Measurements from ENCODE around the gene AIMP2. TPM values are rescaled to one million over a fixed set of nuclear protein-coding genes. Genes with fewer than 3 reads are reported as not detected.
A peak's percentile ranks its signal among the peaks of the same experiment; 100 is the strongest.

The AIMP2 gene
- total and polyA plus RNA-seq, 2 of the 8 experiments (the other 6 are each of a cell fraction or from before 2014, with no cell fraction given) = 85.6 to 99.0 TPM

GRCh38 chr7:6011541-6011940, 2.5 kb downstream of the AIMP2 start:
- Histone ChIP-seq H2BK15ac (ENCODE audit: low read length) (no peak overlapping the region), H3K27me3 (replicated peaks in 1 of 4; ENCODE audit: control insufficient read depth in 3 of 4, extremely low read depth in 1 of 4, insufficient read depth in 3 of 4, low read length in 3 of 4) (no peaks in the 10 kb centered on the region), H3K4me1 (replicated peaks in 1 of 4; ENCODE audit: control insufficient read depth in 3 of 4, insufficient read depth in 4 of 4, low read length in 3 of 4) (peaks cover 0 to 3% (median 0%) of the 10 kb centered on the region in 4 experiments; a peak in 1 of 7 replicates), H3K23ac (ENCODE audit: insufficient read length) (no peak overlapping the region), H2AK5ac (ENCODE audit: low read depth, low read length) (no peak overlapping the region), H3K27ac (ENCODE audit: low read depth, low read length) (no peak overlapping the region), H2BK5ac (ENCODE audit: low read depth, low read length) (no peak overlapping the region), H3K36me3 (ENCODE audit: control insufficient read depth in 2 of 4, insufficient read depth in 4 of 4, low read length in 3 of 4) (peaks cover 15 to 46% (median 23%) of the 10 kb centered on the region in 4 experiments), H4K8ac (ENCODE audit: extremely low read depth, insufficient read depth, low read length) (no peak overlapping the region), H4K91ac (replicated peaks; ENCODE audit: insufficient read length, low read length) (no peak overlapping the region), H4K20me1 (replicated peaks in 1 of 2; ENCODE audit: control insufficient read depth in 1 of 2, insufficient read depth in 2 of 2, low read length in 2 of 2) (peaks cover 2 to 9% of the 10 kb centered on the region in 2 experiments), H3K23me2 (ENCODE audit: low read depth, low read length) (no peaks in the 10 kb centered on the region), H3K4me3 (ENCODE audit: extremely low read depth in 1 of 4, insufficient read depth in 2 of 4, low read depth in 3 of 4, low read length in 4 of 4) (no peak overlapping the region), H3K14ac (ENCODE audit: insufficient read length) (no peak overlapping the region), H2BK12ac (ENCODE audit: low read depth, low read length) (no peak overlapping the region), H2BK20ac (ENCODE audit: low read length) (no peak overlapping the region), H2BK120ac (replicated peaks; ENCODE audit: low read depth, low read length) (no peak overlapping the region), H3K79me2 (ENCODE audit: control insufficient read depth in 1 of 2, insufficient read depth in 2 of 2, low read length in 2 of 2) (peaks cover 2 to 56% of the 10 kb centered on the region in 2 experiments; a peak in 3 of 4 replicates), H3K4me2 (ENCODE audit: insufficient read depth in 1 of 2, low read depth in 2 of 2, low read length in 2 of 2) (peak overlapping the region in 1 of 2 experiments; percentile 75; a peak in 1 of 4 replicates), H3K79me1 (ENCODE audit: low read depth, low read length) (peaks cover 4% of the 10 kb centered on the region), H3K56ac (replicated peaks; ENCODE audit: insufficient read length, low read depth, low read length) (no peak overlapping the region), H3K9me3 (ENCODE audit: insufficient read depth in 2 of 2, low read depth in 1 of 2, low read length in 1 of 2) (no peaks in the 10 kb centered on the region), H3K4ac (replicated peaks; ENCODE audit: insufficient read length, low read depth, low read length) (no peak overlapping the region), H3K18ac (ENCODE audit: extremely low read depth, low read length) (no peak overlapping the region), H2AFZ (ENCODE audit: low read length) (no peak overlapping the region), H3K9ac (replicated peaks in 1 of 4; ENCODE audit: extremely low read depth in 1 of 4, low read depth in 3 of 4, low read length in 3 of 4) (peak overlapping the region in 1 of 4 experiments; percentile 4; a peak in 1 of 7 replicates), H4K5ac (ENCODE audit: insufficient read length, low read depth, low read length) (no peak overlapping the region)
- 86% methylated on average over 2 of the region's 2 CpGs; no CpG with 5 or more reads in 1 of the 2 experiments for WGBS, 2 experiments (ENCODE audit: extremely low coverage in 1 of 2, insufficient coverage in 1 of 2, insufficient read length in 1 of 2, insufficient replicate concordance in 2 of 2, low coverage in 1 of 2, low lambda C conversion rate in 2 of 2, missing lambda C conversion rate in 1 of 2)
- ChIA-PET POLR2A (ENCODE audit: partially characterized antibody) (interaction anchor here (8.0 kb wide), 1 partner anchor 13 kb away, joined by 66 read pairs; no protein-coding TSS in a partner anchor), CTCF (ENCODE audit: partially characterized antibody) (interaction anchor here (0.6 kb wide), 1 partner anchor 447 kb away, joined by 3 read pairs; no protein-coding TSS in a partner anchor)
- FAIRE-seq (no peak), DNase-seq (ENCODE audit: low read depth in 1 of 2, low spot score in 2 of 2) (no peak)
- no peak for TF ChIP-seq SUZ12 (IDR thresholded peaks at IDR 0.05; ENCODE audit: low read length)
- no peak for TF ChIP-seq KDM1A (IDR thresholded peaks at IDR 0.05; ENCODE audit: borderline replicate concordance, low read length)
- TF ChIP-seq CREB1 (IDR thresholded peaks at IDR 0.05) = no peak
- TF ChIP-seq SRF (IDR thresholded peaks at IDR 0.05; ENCODE audit: low read depth, low read length) = no peak
- TF ChIP-seq TBP (IDR thresholded peaks at IDR 0.05; ENCODE audit: low read depth, low read length) = no peak
- no peak for TF ChIP-seq GABPA (IDR thresholded peaks at IDR 0.05; ENCODE audit: borderline replicate concordance, insufficient read depth, low read length)
- no peak for TF ChIP-seq EGR1 (IDR thresholded peaks at IDR 0.05; ENCODE audit: borderline replicate concordance, low read depth, low read length)
- TF ChIP-seq ASH2L (IDR thresholded peaks at IDR 0.05; ENCODE audit: low read length) = no peak
- no peak for TF ChIP-seq TEAD4 (IDR thresholded peaks at IDR 0.05; ENCODE audit: low read depth, low read length)
- no peak for TF ChIP-seq NRF1 (IDR thresholded peaks at IDR 0.05; ENCODE audit: low read depth, low read length)
- TF ChIP-seq ATF2 (IDR thresholded peaks at IDR 0.05; ENCODE audit: low read length) = no peak
- TF ChIP-seq GTF2F1 (IDR thresholded peaks at IDR 0.05; ENCODE audit: borderline replicate concordance, low read depth, low read length) = no peak

Data from H1 (cell line).